Upper lobe of right lung (tissue), 1 donor: ENCODE results near the gene NSRP1. TPM values are rescaled to one million over a fixed set of nuclear protein-coding genes. Genes with fewer than 3 reads are reported as not detected.
"Not testable (repeated sequence)": the region's sequence is repeated elsewhere in the genome, so short reads cannot be mapped to it uniquely, and the experiment has no call there.

Source experiments
- ATAC-seq: fragments of 200-7000 bp; cut with Tn5 transposase; one replicate; pipeline ENCODE4 v1.9.1; 2020; ENCODE audit warnings: mild to moderate bottlenecking, moderate library complexity
- DNase-seq: peaks from one replicate; pipeline ENCODE4 v3.0.0-alpha.2; 2020
- H3K27ac ChIP-seq: fragments of 200-600 bp; one replicate; pipeline ENCODE4 v1.8.0; 2022
- H3K27me3 ChIP-seq: fragments of 200-600 bp; one replicate; pipeline ENCODE4 v1.8.0; 2022; ENCODE audit warnings: mild to moderate bottlenecking
- H3K36me3 ChIP-seq: fragments of 200-600 bp; one replicate; pipeline ENCODE4 v1.8.0; 2022
- H3K4me1 ChIP-seq: fragments of 200-600 bp; one replicate; pipeline ENCODE4 v1.8.0; 2022
- H3K4me3 ChIP-seq: fragments of 200-600 bp; one replicate; pipeline ENCODE4 v1.8.0; 2022; ENCODE audit warnings: mild to moderate bottlenecking
- H3K9me3 ChIP-seq: fragments of 200-600 bp; one replicate; pipeline ENCODE4 v1.8.0; 2022
- CTCF ChIP-seq: fragments of 200-600 bp; IDR thresholded peaks from one replicate; pipeline ENCODE4 v1.8.0; 2022; ENCODE audit warnings: antibody characterized with exemption
- intact Hi-C: fragments of 100-400 bp; cut with DNase I; formaldehyde crosslinking; loops from one replicate; pipeline ENCODE4 v1.11.0; 2022
- total RNA-seq: library from RNA; stranded (reverse); fragmentation: NEBNext Ultra II Directional; extraction: Animal tissue kit (Norgen Biotek cat#: 25700); gene quantifications from one replicate; pipeline ENCODE4 v1.2.1, GENCODE V29; 2021
- donor health status: DM: no; HTN: yes; CAD: no; lungs with severe emphysema.

The NSRP1 gene
- total RNA-seq, 1 donor from 2014 or later = 31.0 TPM

GRCh38 chr17:30200106-30200505, 83.5 kb downstream of the NSRP1 start:
- no peaks in the 10 kb centered on the region for H3K36me3 ChIP-seq
- TF ChIP-seq CTCF = no peak
- H3K4me3 ChIP-seq = no peak overlapping the region
- H3K27ac ChIP-seq = no peak overlapping the region
- no peak for DNase-seq
- H3K27me3 ChIP-seq = no peaks in the 10 kb centered on the region
- no peaks in the 10 kb centered on the region for H3K9me3 ChIP-seq
- no peaks in the 10 kb centered on the region for H3K4me1 ChIP-seq
- intact Hi-C loops = no loop called here
- ATAC-seq = no peak

DNA sequence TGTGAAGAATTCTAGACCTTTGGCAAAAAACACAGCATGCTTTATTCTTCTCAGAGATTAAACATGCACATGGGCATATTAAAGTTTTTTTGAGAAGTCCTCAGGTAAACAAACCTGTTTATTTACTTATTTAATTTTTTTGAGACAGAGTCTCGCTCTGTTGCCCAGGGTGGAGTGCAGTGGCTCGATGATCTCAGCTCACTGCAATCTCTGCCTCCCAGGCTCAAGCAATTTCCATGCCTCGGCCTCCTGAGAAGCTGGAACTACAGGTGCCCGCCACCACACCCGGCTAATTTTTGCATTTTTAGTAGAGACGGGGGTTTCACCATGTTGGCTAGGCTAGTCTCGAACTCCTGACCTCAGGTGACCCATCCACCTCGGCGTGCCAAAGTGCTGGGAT, 84.0 kb downstream of the NSRP1 start:
- H3K27me3 ChIP-seq, H3K4me1 ChIP-seq, H3K4me3 ChIP-seq, H3K36me3 ChIP-seq, ATAC-seq, DNase-seq, H3K27ac ChIP-seq, intact Hi-C loops, H3K9me3 ChIP-seq: not testable (repeated sequence)

GRCh38 chr17:30203471-30203981, 86.9 kb downstream of the NSRP1 start:
- TF ChIP-seq CTCF = no peak
- ATAC-seq = no peak
- H3K9me3 ChIP-seq = no peaks in the 10 kb centered on the region
- no peak for DNase-seq
- no peak overlapping the region for H3K4me3 ChIP-seq
- H3K27me3 ChIP-seq = no peaks in the 10 kb centered on the region
- no peaks in the 10 kb centered on the region for H3K36me3 ChIP-seq
- H3K4me1 ChIP-seq = no peaks in the 10 kb centered on the region
- no peak overlapping the region for H3K27ac ChIP-seq
- intact Hi-C loops = no loop called here

GRCh38 chr17:30207655-30208054, 91.0 kb downstream of the NSRP1 start:
- TF ChIP-seq CTCF = no peak
- Histone ChIP-seq H3K36me3 (no peaks in the 10 kb centered on the region), H3K9me3 (no peaks in the 10 kb centered on the region), H3K4me3 (no peak overlapping the region), H3K4me1 (no peaks in the 10 kb centered on the region), H3K27ac (no peak overlapping the region), H3K27me3 (no peaks in the 10 kb centered on the region)
- ATAC-seq (no peak), DNase-seq (no peak)
- intact Hi-C loops = no loop called here

DNA sequence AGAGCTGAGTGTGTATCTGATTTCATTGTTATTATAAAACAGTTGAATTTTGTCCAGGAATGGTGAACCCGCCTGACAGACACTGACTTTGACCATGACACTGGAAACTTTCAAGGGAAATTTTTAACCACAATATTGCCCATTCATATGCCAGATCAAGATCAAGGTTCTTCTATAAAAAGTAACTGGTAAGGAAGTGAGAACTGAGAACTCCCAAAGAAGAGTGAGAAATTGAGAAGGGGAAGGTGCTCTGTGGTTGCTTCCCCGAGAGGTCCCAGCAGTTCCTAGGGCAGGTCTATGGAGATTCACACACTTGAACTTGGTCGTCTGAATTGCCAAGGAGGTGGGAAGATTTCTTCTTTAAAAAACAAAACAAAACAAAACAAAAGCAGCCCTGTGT, 91.6 kb downstream of the NSRP1 start:
- intact Hi-C loops = no loop called here
- ATAC-seq (no peak), DNase-seq (no peak)
- no peak overlapping the region for H3K4me3 ChIP-seq
- H3K27ac ChIP-seq = no peak overlapping the region
- no peaks in the 10 kb centered on the region for H3K36me3 ChIP-seq
- no peaks in the 10 kb centered on the region for H3K9me3 ChIP-seq
- no peaks in the 10 kb centered on the region for H3K27me3 ChIP-seq
- no peaks in the 10 kb centered on the region for H3K4me1 ChIP-seq
- no peak for TF ChIP-seq CTCF

GRCh38 chr17:30209930-30210329, 93.3 kb downstream of the NSRP1 start:
- no peak for ATAC-seq
- no peaks in the 10 kb centered on the region for H3K4me1 ChIP-seq
- H3K4me3 ChIP-seq = no peak overlapping the region
- H3K27ac ChIP-seq = no peak overlapping the region
- no peaks in the 10 kb centered on the region for H3K36me3 ChIP-seq
- TF ChIP-seq CTCF = no peak
- DNase-seq = no peak
- intact Hi-C loops = no loop called here
- H3K9me3 ChIP-seq = no peaks in the 10 kb centered on the region
- H3K27me3 ChIP-seq = no peaks in the 10 kb centered on the region
